Mesodermal cell (in vitro differentiated cells): ENCODE measurements around the gene SLC30A4.

Experiments used
- H3K27ac ChIP-seq: 2 replicates; pipeline ENCODE4 v1.7.0; 2013; ENCODE audit warnings: mild to moderate bottlenecking, low read depth, low read length, moderate library complexity; ENCODE audit not compliant: severe bottlenecking
- H3K36me3 ChIP-seq: 2 replicates; pipeline ENCODE4 v1.7.1; 2013; ENCODE audit warnings: mild to moderate bottlenecking, low read length, moderate library complexity; ENCODE audit not compliant: control insufficient read depth, insufficient read depth
- H3K4me1 ChIP-seq: one replicate; pipeline ENCODE4 v1.7.1; 2013; ENCODE audit warnings: mild to moderate bottlenecking, low read length; ENCODE audit not compliant: insufficient read depth, control insufficient read depth, poor library complexity, severe bottlenecking
- H3K4me3 ChIP-seq: 2 replicates; pipeline ENCODE4 v1.7.0; 2013; ENCODE audit warnings: low read length, control low read depth, mild to moderate bottlenecking; ENCODE audit not compliant: insufficient read depth, poor library complexity, severe bottlenecking; ENCODE audit errors: extremely low read depth
- H3K9me3 ChIP-seq: 2 replicates; pipeline ENCODE4 v1.7.1; 2013; ENCODE audit warnings: mild to moderate bottlenecking, low read length, moderate library complexity; ENCODE audit not compliant: control insufficient read depth
- WGBS, 2 experiments: methylation state at CpG; one replicate each; pipeline ENCODE4 v1.1.5; 2013; ENCODE audit warnings: missing lambda C conversion rate in 2 of 2; ENCODE audit not compliant: insufficient coverage in 2 of 2; 5-methylcytosine and 5-hydroxymethylcytosine counted together

Gene SLC30A4

DNA sequence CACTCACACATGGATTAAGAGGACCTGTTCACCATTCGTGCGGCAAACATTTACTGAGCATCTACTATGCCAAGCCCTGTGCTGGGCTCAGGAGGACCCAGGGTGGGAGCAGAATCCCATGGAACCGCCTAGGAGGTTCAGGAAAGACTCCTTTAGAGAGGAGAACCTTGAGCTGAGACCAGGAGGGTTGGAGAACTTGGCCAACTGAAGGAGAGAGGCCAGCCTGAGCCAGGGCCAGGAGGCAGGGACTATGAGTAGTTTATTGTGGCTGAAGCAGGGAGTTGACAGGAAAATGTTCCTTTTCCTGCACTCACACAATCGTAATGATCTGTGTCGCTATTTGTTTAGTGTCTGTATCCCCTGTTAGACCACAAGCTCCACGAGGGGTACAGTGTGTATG is 71.3 kb downstream of the SLC30A4 start:
- Histone ChIP-seq H3K9me3 (peaks cover 8% of the 10 kb centered on the region), H3K4me3 (no peak overlapping the region), H3K36me3 (no peaks in the 10 kb centered on the region), H3K27ac (no peak overlapping the region), H3K4me1 (peaks cover 6% of the 10 kb centered on the region)
- WGBS, 2 experiments, result 92 to 98% methylated on average over 4 to 5 of the region's 6 CpGs

DNA sequence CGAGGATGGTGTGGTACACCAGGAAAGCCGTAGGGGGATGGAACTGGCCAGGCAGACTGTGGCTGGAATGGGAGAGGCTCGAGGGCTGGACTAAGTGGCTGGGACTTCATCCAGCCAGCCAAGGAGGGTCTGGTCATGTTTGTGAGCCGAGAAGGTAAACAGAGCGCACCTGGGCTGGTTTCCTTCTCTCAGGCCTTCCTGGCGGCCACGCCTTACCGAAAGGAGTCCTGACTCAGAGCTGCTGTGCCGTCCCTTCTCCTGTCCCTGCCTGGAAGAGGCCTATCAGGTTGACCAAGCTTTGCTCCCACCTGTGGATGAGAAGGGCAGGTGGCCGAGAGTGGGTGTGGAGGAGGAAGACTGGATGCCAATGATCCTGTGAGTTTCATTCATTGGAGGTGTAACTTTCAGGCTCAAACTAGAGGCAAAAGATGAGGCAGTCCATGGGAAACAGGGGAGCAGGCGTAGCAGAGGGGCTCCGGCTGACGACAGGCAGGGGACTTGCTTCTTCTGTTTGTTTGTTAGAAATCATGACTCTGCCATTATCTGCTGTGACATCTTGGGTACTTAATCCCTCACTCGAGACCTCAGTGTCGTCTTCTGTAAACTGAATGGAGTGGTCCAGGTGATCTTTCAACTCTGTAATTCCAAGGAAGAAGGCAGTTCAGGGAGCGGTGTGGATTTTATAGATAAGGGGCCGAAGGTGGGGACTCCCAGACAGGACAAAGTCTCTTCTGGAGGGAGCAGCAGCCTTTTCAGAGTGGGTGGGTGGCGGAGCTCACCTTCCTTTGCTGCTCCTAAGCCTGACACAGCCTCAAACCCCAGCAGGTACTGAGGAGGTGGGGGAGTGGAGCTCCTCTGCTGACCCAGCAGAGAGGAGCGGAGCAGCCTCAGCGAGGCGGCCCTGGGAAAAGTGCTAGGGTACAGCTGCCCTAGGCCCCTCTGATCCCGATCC is 72.4 kb downstream of the SLC30A4 start:
- Histone ChIP-seq H3K9me3 (peaks cover 8% of the 10 kb centered on the region), H3K4me3 (no peak overlapping the region), H3K36me3 (no peaks in the 10 kb centered on the region), H3K27ac (no peak overlapping the region), H3K4me1 (no peaks in the 10 kb centered on the region)
- 87 to 92% methylated on average over 15 to 19 of the region's 22 CpGs for WGBS, 2 experiments

DNA sequence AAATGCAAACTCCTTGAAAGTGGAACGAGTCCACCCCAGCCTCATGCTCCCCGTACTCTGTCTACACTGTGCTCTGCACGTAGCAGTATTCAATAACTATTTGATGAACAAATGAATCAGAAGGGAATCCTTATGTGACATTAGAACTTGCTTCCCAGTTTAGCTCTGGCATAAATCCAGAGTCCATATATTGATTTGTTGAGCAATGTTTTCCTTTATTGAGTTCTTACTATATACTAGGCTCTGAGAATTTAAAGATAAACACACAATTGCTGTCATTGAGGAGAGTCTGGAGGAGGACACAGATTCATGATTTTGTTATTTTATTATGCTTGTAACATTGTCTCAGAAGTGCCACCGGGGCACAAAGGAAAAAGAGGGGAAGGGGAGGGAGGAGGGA is 73.2 kb downstream of the SLC30A4 start:
- no peak overlapping the region for H3K27ac ChIP-seq
- peaks cover 8% of the 10 kb centered on the region for H3K9me3 ChIP-seq
- H3K36me3 ChIP-seq, result no peaks in the 10 kb centered on the region
- 91 to 95% methylated on average over 3 to 4 of the region's 4 CpGs for WGBS, 2 experiments
- H3K4me3 ChIP-seq, result no peak overlapping the region
- no peaks in the 10 kb centered on the region for H3K4me1 ChIP-seq

DNA sequence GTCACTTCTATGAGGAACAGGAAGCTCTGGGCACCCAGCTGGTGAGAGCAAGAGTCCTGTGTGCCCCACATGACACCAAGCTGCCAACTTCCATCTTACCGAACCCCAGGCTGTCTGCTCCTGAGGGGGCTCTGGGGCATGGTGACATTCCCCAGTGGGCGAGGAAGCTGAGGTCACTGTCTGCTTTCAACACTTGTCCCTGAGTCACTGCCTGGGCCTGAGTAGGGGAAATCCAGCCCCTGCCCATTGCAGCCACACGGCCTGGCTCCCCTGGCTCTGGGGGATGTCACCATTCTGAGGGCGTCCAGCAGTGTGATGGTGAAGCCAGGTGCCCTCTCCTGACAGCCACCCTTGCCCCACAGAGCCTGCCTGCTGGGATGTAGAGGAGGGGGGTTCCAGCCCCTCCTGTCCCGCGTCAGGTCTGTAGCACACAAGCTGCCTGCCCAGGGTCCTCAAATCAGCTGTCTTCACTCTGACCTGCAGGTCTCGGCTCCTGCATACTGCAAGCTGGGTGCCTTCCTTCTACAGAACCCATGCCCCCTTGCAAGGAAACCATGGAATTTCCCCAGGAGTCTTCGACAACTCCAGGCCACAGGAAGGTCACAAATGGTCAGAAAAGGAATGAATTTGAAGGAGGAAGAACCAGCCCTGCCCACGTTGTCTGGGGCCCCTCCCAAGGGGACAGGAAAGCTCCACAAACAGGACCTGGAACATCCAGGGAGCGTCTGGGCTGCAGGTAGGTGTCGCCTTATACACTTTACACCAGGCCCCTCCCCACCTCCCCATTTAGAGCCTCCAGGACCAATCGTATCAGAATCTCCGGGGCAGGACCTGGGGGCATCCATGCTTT is 74.3 kb downstream of the SLC30A4 start:
- H3K27ac ChIP-seq, result no peak overlapping the region
- 76 to 78% methylated on average over 7 of the region's 13 CpGs for WGBS, 2 experiments

DNA sequence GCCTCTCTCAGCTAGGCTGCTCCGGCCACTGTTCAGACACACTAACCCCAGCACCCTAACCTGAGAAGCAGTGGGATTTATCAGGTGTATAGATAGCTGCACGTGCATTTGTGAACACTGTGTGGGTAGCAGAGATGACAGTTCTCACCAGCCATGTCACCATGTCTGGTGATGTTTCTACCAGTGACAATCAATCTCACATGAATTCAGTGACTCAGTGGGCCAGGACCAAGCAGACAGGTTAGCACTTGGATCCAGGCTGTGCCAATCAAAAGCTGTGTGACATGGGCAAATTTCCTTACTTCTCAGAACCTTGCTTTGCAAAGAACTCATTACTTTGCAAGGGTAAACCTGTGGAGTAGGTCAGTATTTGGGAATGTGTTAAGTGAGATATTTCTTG is 78.9 kb downstream of the SLC30A4 start:
- Histone ChIP-seq H3K4me3 (no peak overlapping the region), H3K36me3 (no peaks in the 10 kb centered on the region), H3K27ac (no peak overlapping the region), H3K4me1 (no peaks in the 10 kb centered on the region), H3K9me3 (no peaks in the 10 kb centered on the region)
- WGBS, 2 experiments, result 80% methylated on average over 2 of the region's 2 CpGs; no CpG with 5 or more reads in 1 of the 2 experiments

More for the DNA sequence above, 74.3 kb downstream of the SLC30A4 start:
- peaks cover 8% of the 10 kb centered on the region for H3K9me3 ChIP-seq
- no peak overlapping the region for H3K4me3 ChIP-seq
- H3K4me1 ChIP-seq, result no peaks in the 10 kb centered on the region
- H3K36me3 ChIP-seq, result no peaks in the 10 kb centered on the region

DNA sequence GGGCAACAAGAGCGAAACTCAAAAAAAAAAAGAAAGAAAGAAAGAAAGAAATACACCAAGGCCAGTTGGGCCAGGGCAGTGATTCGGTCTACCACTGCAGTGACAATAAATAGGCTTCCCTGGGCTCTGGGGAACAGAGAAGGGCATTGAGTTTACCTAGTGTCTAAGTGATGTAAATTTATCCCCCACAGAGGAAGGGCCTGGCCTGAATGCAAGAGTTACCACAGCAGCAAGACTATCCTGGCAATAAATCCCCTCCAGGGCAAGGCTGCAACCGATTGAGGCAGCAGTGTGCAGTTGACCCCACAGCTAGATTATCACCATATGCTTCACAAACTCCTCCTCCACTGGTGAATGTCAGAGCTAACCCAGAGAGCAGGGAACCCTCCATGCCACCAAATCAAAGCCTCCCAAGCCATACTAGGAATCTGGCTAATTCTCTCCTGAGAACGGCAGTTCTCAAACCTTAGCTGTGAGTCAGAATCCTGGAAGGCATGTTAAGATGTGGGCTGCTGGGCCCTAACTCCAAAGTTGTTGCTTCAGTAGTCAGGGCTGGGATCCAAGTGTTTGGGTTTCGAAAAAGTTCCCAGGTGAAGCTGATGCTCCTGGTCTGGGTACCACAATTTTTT is 79.9 kb downstream of the SLC30A4 start:
- WGBS, 2 experiments, result 40 to 51% methylated on average over 3 of the region's 5 CpGs
- Histone ChIP-seq H3K36me3 (no peaks in the 10 kb centered on the region), H3K27ac (no peak overlapping the region), H3K4me1 (no peaks in the 10 kb centered on the region), H3K4me3 (no peak overlapping the region), H3K9me3 (no peaks in the 10 kb centered on the region)

DNA sequence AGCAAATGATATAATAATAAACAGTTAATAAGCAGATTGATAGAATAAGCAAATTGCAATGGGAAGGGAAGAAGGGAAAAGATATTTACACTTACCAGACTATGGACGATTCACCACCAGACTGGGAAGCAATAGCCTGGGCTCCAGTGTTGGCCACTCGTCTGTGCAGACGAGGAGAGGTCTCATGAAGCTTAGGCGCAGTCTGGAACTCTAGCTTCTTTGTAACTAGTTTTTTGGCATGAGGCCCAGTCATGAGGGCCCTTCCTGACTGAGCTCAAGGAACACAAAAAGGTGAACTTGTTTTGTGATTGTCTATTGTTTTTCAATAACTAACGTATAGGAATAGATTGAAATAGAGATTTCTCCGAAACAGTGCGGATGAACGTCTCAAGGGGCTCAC is 80.9 kb downstream of the SLC30A4 start:
- Histone ChIP-seq H3K4me3 (no peak overlapping the region), H3K4me1 (no peaks in the 10 kb centered on the region), H3K36me3 (no peaks in the 10 kb centered on the region), H3K9me3 (no peaks in the 10 kb centered on the region), H3K27ac (no peak overlapping the region)
- 90 to 94% methylated on average over 4 to 8 of the region's 8 CpGs for WGBS, 2 experiments

DNA sequence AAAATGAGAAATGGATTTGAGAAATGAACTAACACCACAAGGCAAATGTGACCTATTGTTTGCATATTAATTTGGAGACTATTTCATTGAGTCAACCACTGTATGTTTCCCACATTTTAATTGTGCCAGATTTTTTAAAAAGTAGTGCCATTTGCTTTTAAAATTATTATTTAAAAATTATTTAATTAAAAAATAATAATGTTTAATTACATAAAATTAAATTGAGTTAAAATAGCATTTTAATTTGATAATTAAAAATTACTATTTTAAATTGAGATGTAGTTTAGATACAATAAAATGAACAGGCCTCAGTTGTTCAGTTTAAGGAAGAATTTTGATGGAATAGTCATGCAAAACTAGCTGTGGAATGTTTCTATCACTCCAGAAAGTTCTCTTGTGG is 81.5 kb downstream of the SLC30A4 start:
- H3K9me3 ChIP-seq, result no peaks in the 10 kb centered on the region
- no peak overlapping the region for H3K27ac ChIP-seq
- no peak overlapping the region for H3K4me3 ChIP-seq
- no peaks in the 10 kb centered on the region for H3K4me1 ChIP-seq
- no peaks in the 10 kb centered on the region for H3K36me3 ChIP-seq

DNA sequence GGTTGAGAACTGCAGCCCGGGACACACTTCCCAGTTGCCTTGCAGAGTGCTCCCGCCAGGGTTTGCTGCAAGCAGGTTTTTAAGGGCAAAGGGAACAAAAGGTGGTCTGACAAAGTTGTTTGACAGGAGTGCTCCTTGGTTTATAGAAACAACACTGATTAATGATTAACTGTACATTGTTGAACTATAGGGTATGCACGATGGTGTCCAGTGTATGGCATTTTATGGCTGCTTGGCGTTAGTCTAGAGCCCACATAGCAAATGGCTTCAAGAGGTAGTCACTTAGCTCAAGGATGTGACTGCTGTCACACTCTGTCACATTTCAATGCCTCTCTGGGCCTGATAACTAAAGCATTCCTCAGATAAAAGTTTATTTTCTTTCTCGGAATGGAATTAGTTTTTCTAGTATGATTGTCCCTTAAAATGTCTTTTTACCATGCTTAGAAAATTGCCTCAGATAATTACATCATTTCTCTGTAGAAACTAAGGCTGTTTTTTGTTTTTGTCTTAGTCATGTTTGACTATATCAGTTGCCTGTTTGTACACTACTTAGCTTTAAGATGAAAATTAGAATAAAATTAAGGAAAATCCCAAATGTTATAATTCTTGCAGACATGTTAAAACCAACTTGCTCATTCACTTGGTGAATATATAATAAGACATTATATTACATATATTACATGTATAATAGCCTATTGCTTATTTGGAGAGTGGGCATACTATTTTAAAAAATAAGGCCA is 82.9 kb downstream of the SLC30A4 start:
- no peak overlapping the region for H3K27ac ChIP-seq
- no peaks in the 10 kb centered on the region for H3K4me1 ChIP-seq
- H3K4me3 ChIP-seq, result no peak overlapping the region
- no peaks in the 10 kb centered on the region for H3K9me3 ChIP-seq
- H3K36me3 ChIP-seq, result no peaks in the 10 kb centered on the region
- 81 to 94% methylated on average over 3 to 4 of the region's 5 CpGs for WGBS, 2 experiments
